ENCODE results near the gene PPP1R11. TPM values are rescaled to one million over a fixed set of nuclear protein-coding genes. Genes with fewer than 3 reads are reported as not detected.

The PPP1R11 gene
- total and polyA plus RNA-seq, 2 of the 13 experiments (the other 11 are each of a cell fraction or from before 2014, with no cell fraction given), result 32.1 to 58.9 TPM

- TF ChIP-seq ZNF609 (CRISPR knock-in tag; IDR thresholded peaks at IDR 0.05; ENCODE audit: borderline replicate concordance) (no peak), NR1H2 (CRISPR knock-in tag; IDR thresholded peaks at IDR 0.05; ENCODE audit: borderline replicate concordance, low read depth) (no peak), EZH2 (conservative IDR thresholded peaks at IDR 0.05; ENCODE audit: low read depth, low read length) (no peak), MEIS2 (CRISPR knock-in tag; IDR thresholded peaks at IDR 0.05) (peak; percentile 47; the same call in 1 of the 2 replicates), ZNF251 (CRISPR knock-in tag; IDR thresholded peaks at IDR 0.05) (no peak), ZNF691 (CRISPR knock-in tag; IDR thresholded peaks at IDR 0.05; ENCODE audit: borderline replicate concordance, low read depth) (peak; percentile 88; the same call in 1 of the 2 replicates), MTF1 (CRISPR knock-in tag; IDR thresholded peaks at IDR 0.05) (no peak), FOSL2 (CRISPR knock-in tag; IDR thresholded peaks at IDR 0.05) (no peak), ZNF550 (CRISPR knock-in tag; IDR thresholded peaks at IDR 0.05; ENCODE audit: borderline replicate concordance) (no peak), ZNF780A (CRISPR knock-in tag; IDR thresholded peaks at IDR 0.05) (no peak), ZGPAT (CRISPR knock-in tag; IDR thresholded peaks at IDR 0.05) (peak; percentile 78), CSRNP1 (CRISPR knock-in tag; IDR thresholded peaks at IDR 0.05) (no peak; the same call in 1 of the 2 replicates), E2F1 (CRISPR knock-in tag; IDR thresholded peaks at IDR 0.05) (no peak), TBL1XR1 (IDR thresholded peaks at IDR 0.05; ENCODE audit: borderline replicate concordance, low read length, partially characterized antibody) (peak; percentile 25), ZNF432 (CRISPR knock-in tag; IDR thresholded peaks at IDR 0.05; ENCODE audit: borderline replicate concordance) (no peak), ZNF350 (CRISPR knock-in tag; IDR thresholded peaks at IDR 0.05; ENCODE audit: borderline replicate concordance, low read depth) (peak; percentile 87; the same call in 1 of the 2 replicates), ZNF326 (CRISPR knock-in tag; IDR thresholded peaks at IDR 0.05; ENCODE audit: borderline replicate concordance) (no peak)
These were observed 36.2 kb downstream of the PPP1R11 start (continued) for GRCh38 chr6:30102970-30103871.
